CD14-positive monocyte (primary cell): ENCODE data around the gene DYNC1LI1. TPM values are rescaled to one million over a fixed set of nuclear protein-coding genes. Genes with fewer than 3 reads are reported as not detected.

ENCODE experiments used
- DNase-seq, 3 donors: peaks; one replicate each; pipeline ENCODE4 v3.0.0-alpha.2; 2011 to 2022
- H2AFZ ChIP-seq: 2 replicates; pipeline ENCODE4 v1.6.0; 2012; ENCODE audit warnings: mild to moderate bottlenecking, low read depth, low read length, inconsistent platforms; ENCODE audit not compliant: insufficient read depth, poor library complexity, severe bottlenecking
- H3K27ac ChIP-seq, 2 donors: 1 replicate in 1 of 2; 2 replicates in 1 of 2; pipeline ENCODE4 v1.5.1; 2012 to 2013; ENCODE audit warnings: low read length in 2 of 2, control low read depth in 1 of 2, inconsistent platforms in 1 of 2, low read depth in 1 of 2, mild to moderate bottlenecking in 1 of 2
- H3K27me3 ChIP-seq, 2 donors: one replicate each; pipeline versions ENCODE4 v1.6.0 to v1.6.1; 2011 to 2013; ENCODE audit warnings: low read length in 2 of 2; ENCODE audit not compliant: control insufficient read depth in 2 of 2, insufficient read depth in 2 of 2
- H3K36me3 ChIP-seq, 2 donors: replicated peaks in 1 of 2; 1 replicate in 1 of 2; 2 replicates in 1 of 2; pipeline versions ENCODE4 v1.5.1 to v1.6.1; 2012 to 2013; ENCODE audit warnings: low read length in 2 of 2, control low read depth in 1 of 2, inconsistent platforms in 1 of 2, mild to moderate bottlenecking in 1 of 2; ENCODE audit not compliant: insufficient read depth in 2 of 2, control insufficient read depth in 1 of 2
- H3K4me1 ChIP-seq, 2 donors: 1 replicate in 1 of 2; 2 replicates in 1 of 2; pipeline versions ENCODE4 v1.5.1 to v1.6.1; 2012 to 2013; ENCODE audit warnings: low read length in 2 of 2, control low read depth in 1 of 2, inconsistent platforms in 1 of 2, mild to moderate bottlenecking in 1 of 2, moderate library complexity in 1 of 2; ENCODE audit not compliant: insufficient read depth in 2 of 2, control insufficient read depth in 1 of 2
- H3K4me2 ChIP-seq: replicated peaks from 2 replicates; pipeline ENCODE3; 2012; ENCODE audit warnings: low read length, moderate library complexity, mild to moderate bottlenecking; ENCODE audit not compliant: poor library complexity, severe bottlenecking; ENCODE audit errors: extremely low read depth
- H3K4me3 ChIP-seq, 3 experiments: fragments of 200-600 bp in 1 of 3; sonication (generic) in 1 of 3; replicated peaks in 1 of 3; 1 replicate in 2 of 3; 2 replicates in 1 of 3; pipeline ENCODE4 v1.5.1; 2011 to 2013; ENCODE audit warnings: low read length in 3 of 3, mild to moderate bottlenecking in 3 of 3, control low read depth in 2 of 3, low read depth in 2 of 3, inconsistent platforms in 1 of 3, moderate library complexity in 1 of 3
- H3K79me2 ChIP-seq: 2 replicates; pipeline ENCODE4 v1.6.0; 2012; ENCODE audit warnings: mild to moderate bottlenecking, control low read depth, inconsistent platforms, low read length, moderate library complexity; ENCODE audit not compliant: insufficient read depth
- H3K9ac ChIP-seq: 2 replicates; pipeline ENCODE4 v1.6.0; 2017; ENCODE audit warnings: low read length, mild to moderate bottlenecking; ENCODE audit not compliant: insufficient read depth, poor library complexity, severe bottlenecking
- H3K9me3 ChIP-seq, 2 donors: replicated peaks in 1 of 2; 1 replicate in 1 of 2; 2 replicates in 1 of 2; pipeline versions ENCODE4 v1.5.1 to v1.6.1; 2012 to 2013; ENCODE audit warnings: low read length in 2 of 2, control low read depth in 1 of 2; ENCODE audit not compliant: control insufficient read depth in 1 of 2, insufficient read depth in 1 of 2
- H4K20me1 ChIP-seq: 2 replicates; pipeline ENCODE4 v1.6.0; 2012; ENCODE audit warnings: mild to moderate bottlenecking, low read length, control low read depth, moderate library complexity; ENCODE audit not compliant: insufficient read depth
- H3K27ac Mint-ChIP-seq, 7 donors: one replicate each; pipeline ENCODE4 v1.8.0; 2020; ENCODE audit warnings: mild to moderate bottlenecking in 7 of 7, mixed read lengths in 7 of 7, moderate library complexity in 6 of 7, inconsistent platforms in 2 of 7
- H3K27me3 Mint-ChIP-seq, 3 donors: one replicate each; pipeline ENCODE4 v1.8.0; 2021 to 2022; ENCODE audit warnings: low read depth in 3 of 3, mild to moderate bottlenecking in 3 of 3, mixed read lengths in 3 of 3, moderate library complexity in 3 of 3, inconsistent platforms in 1 of 3
- H3K36me3 Mint-ChIP-seq, 2 donors: one replicate each; pipeline ENCODE4 v1.8.0; 2020; ENCODE audit warnings: mixed read lengths in 2 of 2, inconsistent platforms in 1 of 2, mild to moderate bottlenecking in 1 of 2
- H3K4me1 Mint-ChIP-seq: one replicate; pipeline ENCODE4 v1.8.0; 2020; ENCODE audit warnings: mild to moderate bottlenecking, mixed read lengths
- H3K4me3 Mint-ChIP-seq, 2 donors: one replicate each; pipeline ENCODE4 v1.8.0; 2020; ENCODE audit warnings: mild to moderate bottlenecking in 2 of 2, mixed read lengths in 2 of 2, moderate library complexity in 1 of 2
- H3K9me3 Mint-ChIP-seq, 7 donors: one replicate each; pipeline ENCODE4 v1.8.0; 2020 to 2022; ENCODE audit warnings: mixed read lengths in 7 of 7, mild to moderate bottlenecking in 6 of 7, moderate library complexity in 6 of 7, inconsistent platforms in 2 of 7
- CTCF ChIP-seq: fragments of 200-600 bp; IDR thresholded peaks from one replicate; pipeline ENCODE4 v1.8.0; 2022; ENCODE audit warnings: antibody characterized with exemption, mild to moderate bottlenecking
- WGBS: methylation state at CpG from one replicate; pipeline ENCODE4 v1.1.5; 2013; ENCODE audit warnings: missing lambda C conversion rate; ENCODE audit not compliant: insufficient coverage; 5-methylcytosine and 5-hydroxymethylcytosine counted together
- intact Hi-C, 2 donors: fragments of 100-400 bp; cut with micrococcal nuclease; formaldehyde crosslinking; loops; one replicate each; pipeline versions ENCODE4 v1.15.0 to v1.15.1; 2023
- polyA plus RNA-seq, 3 donors: library from polyadenylated mRNA; depleted of rRNA in 1 of 3; unstranded in 2 of 3; stranded (reverse) in 1 of 3; fragments of 300-500 nt in 2 of 3; fragments of >200 nt in 1 of 3; fragmentation: Illumina TruSeq in 2 of 3; gene quantifications; 1 replicate in 2 of 3; 2 replicates in 1 of 3; pipeline ENCODE4 v1.2.3, GENCODE V29; 2012 to 2021

DYNC1LI1 gene
- polyA plus RNA-seq, 3 donors = 23.5 to 50.1 (median 46.8) TPM

- WGBS = 90% methylated on average over 1 of the region's 2 CpGs
- H3K4me3 ChIP-seq = no peak overlapping the region
- intact Hi-C loops = no loop called here
Measured at GRCh38 chr3:32544894-32545293, 25.8 kb downstream of the DYNC1LI1 start.

GRCh38 chr3:32542807-32543206 lies 27.9 kb downstream of the DYNC1LI1 start:
- intact Hi-C loops = no loop called here
- Histone ChIP-seq H2AFZ (no peak overlapping the region), H3K36me3 (peaks cover 20 to 57% of the 10 kb centered on the region in 2 donors), H4K20me1 (peaks cover 65% of the 10 kb centered on the region), H3K4me2 (no peak overlapping the region), H3K79me2 (peaks cover 61% of the 10 kb centered on the region), H3K4me1 (no peaks in the 10 kb centered on the region), H3K27ac (no peak overlapping the region), H3K27me3 (no peaks in the 10 kb centered on the region), H3K9ac (no peak overlapping the region), H3K9me3 (no peaks in the 10 kb centered on the region), H3K4me3 (no peak overlapping the region)
- no peaks in the 10 kb centered on the region for H3K27me3 Mint-ChIP-seq
- peaks cover 24 to 54% of the 10 kb centered on the region in 2 donors for H3K36me3 Mint-ChIP-seq
- peaks cover 6% of the 10 kb centered on the region for H3K4me1 Mint-ChIP-seq
- H3K27ac Mint-ChIP-seq = peak overlapping the region in 1 of 7 donors; percentile 23
- no peak for TF ChIP-seq CTCF
- DNase-seq = no peak
- peaks cover 0 to 2% (median 0%) of the 10 kb centered on the region in 7 donors for H3K9me3 Mint-ChIP-seq
- H3K4me3 Mint-ChIP-seq = no peak overlapping the region
- 100% methylated on average over 2 of the region's 2 CpGs for WGBS

More at GRCh38 chr3:32544894-32545293, 25.8 kb downstream of the DYNC1LI1 start:
- no peaks in the 10 kb centered on the region for H3K9me3 ChIP-seq
- DNase-seq = no peak
- H3K79me2 ChIP-seq = peaks cover 82% of the 10 kb centered on the region
- peak overlapping the region in 1 of 2 donors; percentile 46 for H3K27ac ChIP-seq
- H3K27me3 ChIP-seq = no peaks in the 10 kb centered on the region
- Mint-ChIP-seq H3K9me3 (peaks cover 0 to under 1% (median 0%) of the 10 kb centered on the region in 7 donors), H3K36me3 (peaks cover 18 to 47% of the 10 kb centered on the region in 2 donors), H3K4me1 (peaks cover 6% of the 10 kb centered on the region), H3K27ac (peak overlapping the region in 5 of 7 donors; percentile 31 to 75 (median 63)), H3K27me3 (no peaks in the 10 kb centered on the region), H3K4me3 (no peak overlapping the region)
- no peaks in the 10 kb centered on the region for H3K4me1 ChIP-seq
- no peak overlapping the region for H2AFZ ChIP-seq
- peaks cover 12 to 50% of the 10 kb centered on the region in 2 donors for H3K36me3 ChIP-seq
- TF ChIP-seq CTCF = no peak
- no peak overlapping the region for H3K4me2 ChIP-seq
- H3K9ac ChIP-seq = no peak overlapping the region
- peaks cover 86% of the 10 kb centered on the region for H4K20me1 ChIP-seq
